GM19351 (cell line): ENCODE data around the gene NEK5.

ENCODE experiments used
- ATAC-seq: cut with Tn5 transposase; IDR thresholded peaks from one replicate; pipeline ENCODE4 v1.9.1; 2021; ENCODE audit warnings: mild to moderate bottlenecking, moderate library complexity; ENCODE audit not compliant: unreplicated experiment

Gene NEK5

GRCh38 chr13:52011632-52012511 is 117.0 kb downstream of the NEK5 start, which contains the start of gene ALG11:
ALG11 (plus strand) TSS chr13:52012398; CDS start chr13:52012419, 21 bp downstream.
- ATAC-seq, result peak; percentile 99

- ATAC-seq, result no peak
Measured at GRCh38 chr13:52010890-52011631, 117.8 kb downstream of the NEK5 start, which contains the start of gene ATP7B. ATP7B (minus strand) TSS chr13:52011450; CDS start chr13:52011337, 113 bp downstream.

GRCh38 chr13:52009946-52010345 is 118.9 kb downstream of the NEK5 start:
- no peak for ATAC-seq

- no peak for ATAC-seq
Measured at GRCh38 chr13:52006523-52007245, 122.2 kb downstream of the NEK5 start.

- no peak for ATAC-seq
Measured at GRCh38 chr13:52005841-52006522, 122.9 kb downstream of the NEK5 start.

- no peak for ATAC-seq
Measured at GRCh38 chr13:52004511-52005170, 124.2 kb downstream of the NEK5 start.

GRCh38 chr13:52003541-52003940 is 125.3 kb downstream of the NEK5 start:
- ATAC-seq, result no peak

GRCh38 chr13:52002361-52002760 is 126.5 kb downstream of the NEK5 start:
- ATAC-seq, result no peak

GRCh38 chr13:52001120-52001731 is 127.6 kb downstream of the NEK5 start:
- ATAC-seq, result peak; percentile 92

GRCh38 chr13:51999921-52000320 is 129.0 kb downstream of the NEK5 start:
- no peak for ATAC-seq

- no peak for ATAC-seq
Measured at GRCh38 chr13:51999510-51999911, 129.4 kb downstream of the NEK5 start.

- ATAC-seq, result no peak
Measured at GRCh38 chr13:51998723-51999509, 130.0 kb downstream of the NEK5 start.

- no peak for ATAC-seq
Measured at GRCh38 chr13:51997641-51998330, 131.1 kb downstream of the NEK5 start.

- ATAC-seq, result no peak
Measured at GRCh38 chr13:51997186-51997585, 131.7 kb downstream of the NEK5 start.

- no peak for ATAC-seq
Measured at GRCh38 chr13:51996641-51997040, 132.2 kb downstream of the NEK5 start.

GRCh38 chr13:51995677-51996551 is 133.0 kb downstream of the NEK5 start:
- no peak for ATAC-seq

GRCh38 chr13:51993713-51994112 is 135.2 kb downstream of the NEK5 start:
- no peak for ATAC-seq
